Neutrophil (primary cell): ENCODE data around the gene ZNF362.

Experiments
- H3K27ac ChIP-seq: fragments of 200-600 bp; sonication (generic); 2 replicates; pipeline ENCODE4 v1.5.1; 2016; ENCODE audit warnings: mild to moderate bottlenecking, moderate library complexity
- H3K27me3 ChIP-seq: fragments of 200-600 bp; sonication (generic); 2 replicates; pipeline ENCODE4 v1.6.0; 2016; ENCODE audit warnings: mild to moderate bottlenecking
- H3K36me3 ChIP-seq: fragments of 200-600 bp; sonication (generic); 2 replicates; pipeline ENCODE4 v1.5.1; 2017
- H3K4me1 ChIP-seq, 2 experiments: fragments of 200-600 bp in 1 of 2; sonication (generic) in 1 of 2; 1 replicate in 1 of 2; 2 replicates in 1 of 2; pipeline versions ENCODE4 v1.5.1 to v1.6.1; 2013 to 2016; ENCODE audit warnings: low read depth in 1 of 2, low read length in 1 of 2, mild to moderate bottlenecking in 1 of 2, moderate library complexity in 1 of 2; ENCODE audit not compliant: control insufficient read depth in 1 of 2, insufficient read depth in 1 of 2
- H3K4me3 ChIP-seq, 2 experiments: fragments of 200-600 bp in 1 of 2; sonication (generic) in 1 of 2; 1 replicate in 1 of 2; 2 replicates in 1 of 2; pipeline ENCODE4 v1.5.1; 2013 to 2016; ENCODE audit warnings: low read depth in 1 of 2, low read length in 1 of 2, mild to moderate bottlenecking in 1 of 2, moderate library complexity in 1 of 2
- H3K9me3 ChIP-seq: fragments of 200-600 bp; sonication (generic); 2 replicates; pipeline ENCODE4 v1.5.1; 2016
- TF ChIP-seq, protein P1 (sequence below): fragments of 200-600 bp; sonication (generic); IDR thresholded peaks from 2 replicates; pipeline ENCODE4 v1.5.1; 2016; ENCODE audit warnings: antibody characterized with exemption

ZNF362 gene

DNA sequence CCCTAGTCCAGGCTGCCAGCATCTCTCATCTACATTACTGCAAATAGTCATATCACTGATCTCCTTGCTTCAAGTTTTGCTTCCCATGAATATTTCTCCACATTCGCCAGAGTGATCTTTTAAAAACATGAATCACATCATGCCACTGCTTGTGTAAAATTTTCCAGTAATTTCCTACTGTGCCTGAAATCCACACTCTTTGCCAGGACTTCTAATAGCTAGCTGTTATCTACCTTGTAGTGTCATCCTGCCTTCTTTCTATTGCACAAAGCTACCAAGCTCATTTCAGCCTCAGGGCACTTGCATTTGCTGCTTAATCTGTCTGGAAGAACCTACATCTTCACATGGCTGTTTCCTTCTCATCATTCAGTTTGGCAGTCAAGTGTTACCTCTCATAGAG is 33.9 kb upstream of the ZNF362 start:
- H3K4me3 ChIP-seq, result no peak overlapping the region
- no peaks in the 10 kb centered on the region for H3K9me3 ChIP-seq
- no peak overlapping the region for H3K27ac ChIP-seq
- H3K4me1 ChIP-seq, result no peaks in the 10 kb centered on the region
- TF ChIP-seq, protein P1, sequence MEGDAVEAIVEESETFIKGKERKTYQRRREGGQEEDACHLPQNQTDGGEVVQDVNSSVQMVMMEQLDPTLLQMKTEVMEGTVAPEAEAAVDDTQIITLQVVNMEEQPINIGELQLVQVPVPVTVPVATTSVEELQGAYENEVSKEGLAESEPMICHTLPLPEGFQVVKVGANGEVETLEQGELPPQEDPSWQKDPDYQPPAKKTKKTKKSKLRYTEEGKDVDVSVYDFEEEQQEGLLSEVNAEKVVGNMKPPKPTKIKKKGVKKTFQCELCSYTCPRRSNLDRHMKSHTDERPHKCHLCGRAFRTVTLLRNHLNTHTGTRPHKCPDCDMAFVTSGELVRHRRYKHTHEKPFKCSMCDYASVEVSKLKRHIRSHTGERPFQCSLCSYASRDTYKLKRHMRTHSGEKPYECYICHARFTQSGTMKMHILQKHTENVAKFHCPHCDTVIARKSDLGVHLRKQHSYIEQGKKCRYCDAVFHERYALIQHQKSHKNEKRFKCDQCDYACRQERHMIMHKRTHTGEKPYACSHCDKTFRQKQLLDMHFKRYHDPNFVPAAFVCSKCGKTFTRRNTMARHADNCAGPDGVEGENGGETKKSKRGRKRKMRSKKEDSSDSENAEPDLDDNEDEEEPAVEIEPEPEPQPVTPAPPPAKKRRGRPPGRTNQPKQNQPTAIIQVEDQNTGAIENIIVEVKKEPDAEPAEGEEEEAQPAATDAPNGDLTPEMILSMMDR, result no peak
- H3K27me3 ChIP-seq, result peaks cover 13% of the 10 kb centered on the region
- H3K36me3 ChIP-seq, result no peaks in the 10 kb centered on the region

DNA sequence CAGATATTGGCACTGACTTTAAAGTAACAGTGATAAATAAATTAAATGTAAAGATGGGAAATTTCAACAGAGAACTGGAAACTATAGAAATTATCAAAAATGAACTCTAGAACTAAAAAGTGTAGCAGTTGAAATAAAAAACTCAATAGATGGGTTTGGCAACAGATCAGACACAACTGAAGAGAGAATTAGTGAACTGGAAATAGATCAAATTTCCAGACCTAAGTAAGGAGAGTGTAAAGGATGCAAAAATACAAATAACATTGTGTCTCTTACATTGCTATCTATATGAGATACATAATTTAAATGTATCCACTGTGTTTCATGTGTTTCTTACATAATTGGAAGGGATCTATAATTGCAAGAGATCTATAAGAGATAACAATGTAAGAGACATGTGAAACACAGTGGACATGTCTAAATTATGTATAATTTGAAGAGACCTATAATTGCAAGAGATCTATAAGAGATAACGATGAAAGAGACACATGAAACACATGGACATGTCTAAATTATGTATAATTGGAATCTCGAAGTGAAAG is 32.1 kb upstream of the ZNF362 start:
- Histone ChIP-seq H3K4me3 (no peak overlapping the region), H3K36me3 (no peaks in the 10 kb centered on the region), H3K27ac (no peak overlapping the region), H3K9me3 (no peaks in the 10 kb centered on the region), H3K4me1 (no peaks in the 10 kb centered on the region), H3K27me3 (peaks cover 28% of the 10 kb centered on the region)
- TF ChIP-seq, protein P1, result no peak

GRCh38 chr1:33225586-33225985 is 30.7 kb upstream of the ZNF362 start:
- Histone ChIP-seq H3K36me3 (no peaks in the 10 kb centered on the region), H3K4me1 (no peaks in the 10 kb centered on the region), H3K27me3 (peaks cover 39% of the 10 kb centered on the region), H3K9me3 (no peaks in the 10 kb centered on the region), H3K27ac (no peak overlapping the region), H3K4me3 (no peak overlapping the region)
- TF ChIP-seq, protein P1, result no peak

GRCh38 chr1:33228935-33229487 is 27.3 kb upstream of the ZNF362 start:
- H3K9me3 ChIP-seq, result no peaks in the 10 kb centered on the region

GRCh38 chr1:33231166-33231565 is 25.1 kb upstream of the ZNF362 start:
- TF ChIP-seq, protein P1, result no peak
- Histone ChIP-seq H3K27me3 (peaks cover 51% of the 10 kb centered on the region), H3K4me1 (no peaks in the 10 kb centered on the region), H3K9me3 (no peaks in the 10 kb centered on the region), H3K4me3 (no peak overlapping the region), H3K36me3 (no peaks in the 10 kb centered on the region), H3K27ac (no peak overlapping the region)

More at GRCh38 chr1:33228935-33229487, 27.3 kb upstream of the ZNF362 start:
- H3K4me3 ChIP-seq, result no peak overlapping the region
- no peaks in the 10 kb centered on the region for H3K4me1 ChIP-seq
- H3K36me3 ChIP-seq, result no peaks in the 10 kb centered on the region
- H3K27ac ChIP-seq, result no peak overlapping the region
- TF ChIP-seq, protein P1, result no peak
- H3K27me3 ChIP-seq, result peaks cover 54% of the 10 kb centered on the region
